GM12865 (cell line): ENCODE measurements around the gene SH3TC2.

Experiments used
- DNase-seq: peaks from one replicate; pipeline ENCODE4 v3.0.0; 2010; ENCODE audit warnings: low read depth
- H3K4me3 ChIP-seq: 2 replicates; pipeline ENCODE4 v1.5.1; 2011; ENCODE audit warnings: mild to moderate bottlenecking, low read depth, low read length, control low read depth
- CTCF ChIP-seq: IDR thresholded peaks from 2 replicates; pipeline ENCODE4 v1.5.1; 2011; ENCODE audit warnings: low read length, control low read depth, low read depth, inconsistent platforms; ENCODE audit not compliant: insufficient read depth; ENCODE audit errors: missing control alignments

The SH3TC2 gene

GRCh38 chr5:149048811-149049210 is 14.1 kb downstream of the SH3TC2 start:
- DNase-seq, result no peak
- no peak for TF ChIP-seq CTCF
- no peak overlapping the region for H3K4me3 ChIP-seq

GRCh38 chr5:149047462-149047861 is 15.4 kb downstream of the SH3TC2 start:
- TF ChIP-seq CTCF, result no peak
- H3K4me3 ChIP-seq, result no peak overlapping the region
- no peak for DNase-seq

- no peak overlapping the region for H3K4me3 ChIP-seq
- DNase-seq, result no peak
- TF ChIP-seq CTCF, result no peak
Observed at GRCh38 chr5:149046196-149046829, 16.5 kb downstream of the SH3TC2 start.

GRCh38 chr5:149045089-149045460 is 17.8 kb downstream of the SH3TC2 start:
- DNase-seq, result no peak
- TF ChIP-seq CTCF, result no peak
- H3K4me3 ChIP-seq, result no peak overlapping the region

- H3K4me3 ChIP-seq, result no peak overlapping the region
- no peak for TF ChIP-seq CTCF
- DNase-seq, result no peak
Observed at GRCh38 chr5:149044453-149045088, 18.3 kb downstream of the SH3TC2 start.

GRCh38 chr5:149043641-149044040 is 19.2 kb downstream of the SH3TC2 start:
- TF ChIP-seq CTCF, result no peak
- no peak overlapping the region for H3K4me3 ChIP-seq
- DNase-seq, result no peak

- no peak for TF ChIP-seq CTCF
- no peak for DNase-seq
- H3K4me3 ChIP-seq, result no peak overlapping the region
Observed at GRCh38 chr5:149042865-149043264, 20.0 kb downstream of the SH3TC2 start.
